CD4-positive, alpha-beta T cell treated with Interleukin-15 for 1 hour (primary cell): ENCODE results near the gene GDPGP1.
"Not testable (repeated sequence)": the region's sequence is repeated elsewhere in the genome, so short reads cannot be mapped to it uniquely, and the experiment has no call there.

Experiments
- DNase-seq: peaks from one replicate; pipeline ENCODE4 v3.0.0-alpha.2; 2020

Gene GDPGP1

DNA sequence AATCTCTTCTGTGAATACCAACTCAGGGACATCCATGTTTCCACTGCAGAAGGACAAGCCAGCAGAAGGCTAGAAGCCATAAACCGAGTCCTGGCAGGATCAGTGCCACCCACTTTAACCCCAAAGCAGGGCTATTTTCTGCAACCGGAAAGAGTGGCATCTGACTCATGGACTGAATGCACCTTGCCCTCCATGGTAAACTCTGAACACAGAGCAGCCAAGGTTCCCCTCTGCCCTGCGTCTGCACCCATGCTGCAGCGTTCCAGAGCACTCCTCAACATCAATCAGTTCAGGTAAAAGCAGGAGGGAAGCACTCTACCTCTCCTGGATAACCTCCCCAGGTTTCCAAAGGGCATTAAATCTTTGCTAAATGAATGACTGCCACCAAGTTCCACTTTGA is 30.7 kb downstream of the GDPGP1 start:
- no peak for DNase-seq

DNA sequence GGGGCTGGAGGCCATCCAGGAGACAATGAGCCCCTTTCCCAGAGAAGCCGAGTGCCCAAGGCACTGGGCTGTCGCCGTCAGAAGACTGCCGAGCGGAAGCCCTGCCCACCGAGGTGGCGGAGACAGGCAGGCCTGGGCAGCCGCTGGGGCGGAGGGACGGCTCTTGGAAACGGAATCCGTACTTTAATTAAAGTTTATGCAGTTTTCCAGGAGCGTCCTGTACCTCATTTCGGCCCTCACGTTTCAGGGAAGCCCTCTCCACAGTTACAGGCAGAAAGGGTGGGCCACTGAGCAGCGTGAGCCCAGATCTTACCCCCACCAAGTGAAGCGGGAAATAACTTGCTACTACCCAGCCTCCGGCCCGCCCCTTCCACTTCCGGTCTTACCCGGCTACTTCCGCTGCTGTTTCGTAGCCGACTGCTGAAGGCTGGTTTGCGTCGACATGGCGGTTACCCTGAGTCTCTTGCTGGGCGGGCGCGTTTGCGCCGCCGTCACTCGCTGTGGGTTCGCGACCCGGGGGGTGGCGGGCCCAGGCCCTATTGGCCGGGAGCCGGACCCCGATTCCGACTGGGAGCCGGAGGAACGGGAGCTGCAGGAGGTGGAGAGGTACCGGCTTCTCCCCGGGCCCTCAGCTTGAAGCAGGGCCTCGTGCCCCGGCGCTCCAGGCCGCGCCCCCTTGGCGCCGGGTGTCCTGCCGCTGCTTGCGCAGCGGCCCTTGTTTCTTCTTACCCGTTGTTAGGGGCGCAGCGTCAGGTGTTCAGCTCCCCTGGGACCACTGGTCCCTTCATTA is 31.5 kb downstream of the GDPGP1 start, which contains the start of gene NGRN:
Gene NGRN (plus strand): TSS at position 402 of the 790 bp plus-strand sequence. CDS start 41 bp downstream, at position 443.
- DNase-seq, result peak; percentile 91

DNA sequence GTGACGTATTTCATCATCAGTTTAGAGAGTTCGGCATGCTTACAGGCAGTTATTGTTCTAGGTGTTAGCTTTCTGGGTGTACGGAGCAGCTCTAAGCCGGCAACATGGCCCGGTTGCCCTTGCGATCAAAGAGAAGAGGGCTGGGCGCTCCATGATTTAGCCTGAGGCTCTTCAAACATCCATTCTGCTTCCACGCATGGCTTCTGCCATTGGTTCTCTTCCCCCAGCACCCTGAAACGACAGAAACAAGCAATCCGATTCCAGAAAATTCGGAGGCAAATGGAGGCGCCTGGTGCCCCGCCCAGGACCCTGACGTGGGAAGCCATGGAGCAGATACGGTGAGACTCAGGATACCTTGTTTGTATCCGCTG is 32.0 kb downstream of the GDPGP1 start:
- DNase-seq, result peak; percentile 49

DNA sequence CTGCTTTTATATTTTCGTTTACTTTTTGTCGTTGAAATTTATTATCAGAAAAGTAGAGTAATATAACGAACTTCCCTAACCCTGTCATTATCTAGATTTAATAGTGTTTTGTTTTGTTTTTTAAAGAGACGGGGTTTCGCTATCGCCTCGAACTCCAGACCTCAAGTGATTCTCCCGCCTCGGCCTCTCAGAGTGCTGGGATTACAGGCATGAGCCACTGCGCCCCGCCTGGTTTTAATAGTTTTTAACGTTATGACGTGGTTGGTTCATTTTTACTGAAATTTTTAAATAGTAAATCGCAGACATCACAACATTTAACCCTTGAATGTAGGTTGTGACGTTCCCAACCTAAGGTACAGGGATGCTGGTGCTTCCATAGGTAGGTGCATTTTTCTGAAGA is 32.5 kb downstream of the GDPGP1 start:
- no peak for DNase-seq

DNA sequence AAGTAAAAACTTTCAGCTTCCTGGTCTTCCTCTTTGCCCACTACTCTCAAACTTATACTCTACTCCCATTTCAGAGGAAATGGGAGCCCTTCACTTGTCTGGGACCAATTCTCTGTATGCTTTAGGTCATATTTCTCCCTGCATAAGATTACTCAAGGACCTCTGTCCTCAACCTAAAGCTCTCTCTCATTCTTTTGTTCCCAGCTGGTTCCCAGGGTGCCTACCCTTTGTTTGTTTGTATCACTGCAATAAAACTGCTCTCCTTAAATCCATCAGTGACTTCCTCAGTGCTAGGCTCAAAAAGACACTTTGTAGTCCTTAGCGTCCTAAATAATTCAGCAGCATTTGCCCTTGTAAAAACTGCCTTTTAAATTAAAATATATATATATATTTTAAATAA is 34.4 kb downstream of the GDPGP1 start:
- no peak for DNase-seq

DNA sequence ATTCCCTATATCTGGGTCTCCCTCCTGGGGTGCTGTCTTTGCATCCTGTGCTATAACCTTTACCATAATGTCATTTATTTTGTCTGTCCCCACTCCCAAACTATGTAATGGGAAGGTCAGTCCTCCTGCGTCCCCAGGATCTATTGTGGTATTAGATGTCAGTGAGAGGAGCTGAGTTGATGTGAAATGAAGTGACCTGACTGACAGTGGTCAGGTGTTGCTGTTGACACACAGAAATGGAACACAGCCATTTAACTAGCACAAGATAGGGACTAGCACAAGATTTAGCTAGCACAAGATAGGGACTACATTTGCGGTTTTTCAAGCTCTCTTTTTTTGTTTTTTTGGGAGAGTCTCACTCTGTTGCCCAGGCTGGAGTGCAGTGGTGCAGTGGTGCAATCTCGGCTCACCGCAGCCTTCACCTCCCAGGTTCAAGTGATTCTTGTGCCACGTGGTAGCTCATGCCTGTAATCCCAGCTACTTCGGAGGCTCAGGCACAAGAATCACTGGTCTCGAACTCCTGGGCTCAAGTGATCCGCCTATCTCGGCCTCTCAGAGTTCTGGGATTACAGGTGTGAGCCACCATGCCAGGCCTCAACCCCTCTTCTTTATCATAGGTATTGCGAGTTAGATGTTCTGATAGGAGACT is 36.6 kb downstream of the GDPGP1 start:
- no peak for DNase-seq

DNA sequence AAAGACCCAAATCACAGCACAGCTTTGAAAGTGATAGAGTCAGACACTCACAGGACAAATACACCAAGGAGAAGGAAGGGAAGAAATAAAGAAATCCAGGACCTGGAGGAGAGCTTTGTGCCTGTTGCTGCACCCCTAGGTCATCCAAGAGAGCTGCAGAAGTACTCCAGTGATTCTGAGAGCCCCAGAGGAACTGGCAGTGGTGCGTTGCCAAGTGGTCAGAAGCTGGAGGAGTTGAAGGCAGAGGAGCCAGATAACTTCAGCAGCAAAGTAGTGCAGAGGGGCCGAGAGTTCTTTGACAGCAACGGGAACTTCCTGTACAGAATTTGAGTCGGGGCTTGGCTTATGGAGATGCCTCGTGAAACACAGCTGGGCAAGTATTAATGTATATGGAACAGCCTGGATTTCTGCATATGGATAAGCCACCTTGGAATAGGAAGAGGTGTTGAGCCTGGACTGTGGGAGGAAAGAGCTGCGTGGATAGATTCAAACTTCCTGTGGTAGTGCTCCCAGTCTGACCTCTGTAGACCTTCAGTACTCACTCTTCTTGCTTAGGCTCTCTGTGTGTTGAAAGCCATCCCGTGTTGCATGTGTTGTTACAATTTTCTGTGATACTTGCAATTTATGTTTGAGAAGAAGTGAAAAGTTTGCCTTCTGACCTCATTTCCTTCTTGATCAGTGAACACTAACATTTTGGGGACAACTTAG is 37.6 kb downstream of the GDPGP1 start:
- no peak for DNase-seq

DNA sequence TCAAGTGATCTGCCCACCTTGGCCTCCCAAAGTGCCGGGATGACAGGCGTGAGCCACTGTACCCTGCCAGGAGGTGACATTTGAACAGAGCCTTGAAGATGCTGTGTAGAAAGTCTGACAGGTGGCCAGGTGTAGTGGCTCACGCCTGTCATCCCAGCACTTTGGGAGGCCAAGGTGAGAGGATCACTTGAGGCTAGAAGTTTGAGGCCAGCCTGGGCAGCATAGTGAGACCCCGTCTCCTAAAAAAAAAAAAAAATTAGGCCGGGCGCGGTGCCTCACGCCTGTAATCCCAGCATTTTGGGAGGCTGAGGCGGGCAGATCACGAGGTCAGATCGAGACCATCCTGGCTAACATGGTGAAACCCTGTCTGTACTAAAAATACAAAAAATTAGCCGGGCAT is 44.5 kb downstream of the GDPGP1 start:
- not testable (repeated sequence) for DNase-seq

DNA sequence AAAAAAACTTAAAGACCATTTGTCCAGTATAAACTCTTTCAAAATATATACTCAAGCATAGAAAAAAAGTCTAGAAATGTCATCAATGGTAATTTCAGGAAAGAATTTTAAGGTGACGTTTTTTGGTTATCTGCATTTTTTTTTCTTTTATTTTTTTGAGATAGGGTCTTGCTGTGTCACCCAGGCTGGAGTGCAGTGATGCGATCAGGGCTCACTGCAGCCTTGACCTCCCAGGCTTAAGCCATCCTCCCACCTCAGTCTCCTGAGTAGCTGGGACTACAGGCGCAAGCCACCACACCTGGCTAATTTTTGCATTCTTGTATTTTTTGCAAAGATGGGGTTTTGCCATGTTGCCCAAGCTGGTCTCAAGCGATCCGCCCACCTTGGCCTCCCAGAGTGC is 46.7 kb downstream of the GDPGP1 start:
- not testable (repeated sequence) for DNase-seq

DNA sequence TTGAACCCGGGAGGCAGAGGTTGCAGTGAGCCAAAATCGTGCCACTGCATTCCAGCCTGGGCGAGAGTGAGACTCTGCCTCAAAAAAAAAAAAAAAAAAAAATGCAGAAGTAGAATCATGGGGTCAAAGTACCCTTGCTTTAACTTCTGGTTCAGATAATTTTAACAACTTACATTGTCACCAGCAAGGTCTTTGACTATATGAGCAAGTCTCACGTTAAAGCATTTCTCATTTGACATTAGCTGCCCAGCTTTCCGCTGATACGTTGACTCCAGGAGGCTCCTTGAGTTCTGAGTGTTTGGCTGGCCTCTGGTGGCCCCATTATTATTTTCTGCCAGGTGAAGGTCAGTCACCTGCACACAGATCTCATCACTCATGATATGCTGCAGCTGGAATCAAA is 47.6 kb downstream of the GDPGP1 start:
- DNase-seq, result not testable (repeated sequence)

DNA sequence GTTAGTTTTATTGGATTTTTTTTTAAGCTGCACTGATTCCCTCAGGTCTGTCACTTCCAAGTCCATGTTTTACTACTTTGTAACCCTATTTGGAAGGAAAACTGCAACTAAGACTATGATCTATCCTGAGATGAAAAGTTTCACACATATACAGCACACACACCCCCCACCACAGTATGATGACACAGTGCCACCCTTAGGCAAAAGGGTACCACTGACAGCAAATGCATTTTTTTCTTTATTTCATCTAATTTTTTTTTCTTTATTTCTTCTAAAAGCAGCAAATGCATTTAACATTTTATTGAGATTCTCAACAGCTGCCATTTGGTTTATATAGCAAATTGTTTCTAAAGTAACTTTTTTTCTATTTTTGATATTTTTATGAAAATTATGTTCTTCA is 52.7 kb downstream of the GDPGP1 start:
- peak; percentile 45 for DNase-seq

DNA sequence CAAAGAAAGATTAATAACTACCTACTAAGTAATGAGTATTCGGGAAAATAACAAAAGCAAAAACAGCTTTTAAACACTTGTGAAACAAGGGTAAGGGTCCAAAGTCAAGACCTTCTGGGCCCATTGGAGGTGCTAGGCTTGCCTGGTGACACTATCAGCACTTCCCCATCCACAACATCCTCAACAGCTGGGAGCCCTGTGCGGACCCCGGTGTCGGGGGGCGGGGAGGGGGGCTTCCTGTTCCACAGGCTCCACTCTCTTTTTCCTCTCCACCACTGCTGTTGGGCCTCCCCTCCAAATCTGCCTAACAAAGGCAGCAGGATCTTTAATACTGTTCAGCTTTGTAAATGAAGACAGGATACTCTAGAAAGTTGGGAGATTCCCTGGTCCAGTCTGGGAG is 53.1 kb downstream of the GDPGP1 start:
- DNase-seq, result no peak

DNA sequence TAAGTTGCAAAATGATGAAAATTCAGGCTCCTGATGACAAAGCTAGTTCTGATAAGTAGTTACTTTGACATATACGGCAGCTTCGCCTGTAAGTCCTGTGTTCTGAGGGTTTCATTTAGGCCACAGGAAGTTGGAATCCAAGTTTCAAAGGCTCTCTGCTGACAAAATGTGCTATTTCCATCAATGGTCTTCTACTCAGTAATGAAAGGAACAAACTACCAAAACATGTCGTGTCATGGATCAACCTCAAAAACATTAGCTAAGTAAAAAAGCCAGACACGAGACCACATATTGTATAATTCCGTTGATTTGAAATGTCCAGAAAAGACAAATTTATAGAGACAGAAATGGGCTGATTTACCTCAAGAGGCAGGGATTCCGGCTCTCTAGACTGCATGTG is 53.9 kb downstream of the GDPGP1 start:
- DNase-seq, result no peak

DNA sequence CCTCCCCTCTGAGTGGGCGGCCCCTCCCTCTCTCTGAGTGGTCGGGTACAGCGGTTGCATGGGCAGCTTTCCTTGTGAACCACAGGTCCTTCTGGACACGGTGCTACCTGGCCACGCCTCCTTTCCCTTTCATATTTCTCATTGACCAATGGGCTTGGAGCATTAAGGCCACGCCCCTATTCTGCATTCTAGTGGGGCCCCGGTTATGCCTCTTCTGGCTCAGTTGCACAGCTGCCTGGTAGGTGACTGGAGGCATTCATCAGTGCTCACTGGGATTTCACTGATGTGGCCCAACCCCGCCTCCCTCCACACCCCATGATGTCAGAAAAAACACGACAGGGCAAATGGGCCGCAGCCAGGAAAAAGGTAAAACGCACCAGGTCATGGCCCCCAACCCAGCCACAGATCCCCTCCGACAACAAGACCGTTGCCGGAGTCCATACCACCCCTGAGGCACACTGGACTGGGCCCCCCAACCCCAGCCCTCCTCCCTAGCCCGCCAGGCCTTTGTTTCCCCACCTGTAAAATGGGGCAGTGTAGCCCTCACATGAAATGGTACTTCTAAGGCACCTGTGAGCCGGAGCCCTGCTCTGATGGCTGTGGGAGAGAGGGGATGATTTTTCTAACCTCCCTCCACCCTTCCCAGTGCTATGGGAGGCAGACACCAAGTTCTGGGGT is 57.8 kb downstream of the GDPGP1 start:
- DNase-seq, result no peak

DNA sequence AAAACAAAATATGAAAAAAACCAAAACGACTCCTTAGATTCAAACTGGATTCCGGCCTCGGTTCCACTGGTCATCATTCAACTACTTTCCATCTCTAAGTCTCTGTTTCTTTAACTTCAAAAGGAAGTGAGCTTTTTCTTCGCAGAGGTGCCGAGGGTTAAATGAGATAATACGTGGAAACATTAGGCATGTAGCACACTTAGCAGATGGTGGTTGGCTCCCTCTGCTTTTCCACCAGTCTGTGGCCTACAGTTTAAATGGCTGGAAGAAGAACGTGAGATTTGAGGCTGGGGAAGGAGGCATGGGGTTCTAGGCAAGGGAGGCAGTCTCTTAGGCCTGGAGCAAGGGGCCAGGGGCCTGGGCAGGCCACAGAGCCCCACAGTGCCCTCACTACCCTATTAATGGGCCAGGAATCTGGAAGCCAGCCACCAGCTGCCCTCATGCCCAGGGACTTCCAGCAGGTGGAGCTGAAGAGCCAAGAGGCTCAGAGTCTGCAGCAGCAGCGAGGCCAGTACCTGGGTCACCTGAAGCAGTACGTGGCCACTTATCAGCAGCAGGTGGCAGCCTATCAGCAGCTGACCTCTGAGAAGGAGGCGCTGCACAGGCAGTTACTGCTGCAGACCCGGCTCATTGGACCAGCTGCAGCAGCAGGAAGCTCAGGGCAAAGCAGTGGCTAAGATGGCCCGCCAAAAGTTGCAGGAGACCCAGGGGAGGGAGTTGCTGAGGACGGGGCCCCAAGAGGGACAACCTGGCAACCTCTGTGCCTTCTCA is 59.2 kb downstream of the GDPGP1 start:
- peak; percentile 66 for DNase-seq

DNA sequence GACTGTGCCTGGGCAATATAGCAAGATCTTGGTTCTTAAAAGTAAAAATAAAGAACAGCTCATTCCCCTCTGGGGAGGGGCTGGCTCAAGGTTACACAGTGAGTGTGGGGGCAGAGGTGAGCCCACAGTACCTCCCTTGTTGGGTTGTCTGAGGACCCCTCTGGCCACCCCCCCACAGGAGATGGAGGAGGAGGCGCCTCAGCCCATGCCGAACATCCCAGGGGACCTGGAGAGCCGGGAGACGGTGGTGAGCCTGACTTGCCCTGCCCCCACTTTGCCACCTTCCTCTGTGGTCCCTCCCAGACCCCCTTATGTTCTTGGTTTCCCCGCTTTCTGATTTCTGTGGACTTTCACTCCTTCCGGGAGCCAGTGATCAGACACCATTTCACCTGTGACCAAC is 60.1 kb downstream of the GDPGP1 start:
- DNase-seq, result no peak

DNA sequence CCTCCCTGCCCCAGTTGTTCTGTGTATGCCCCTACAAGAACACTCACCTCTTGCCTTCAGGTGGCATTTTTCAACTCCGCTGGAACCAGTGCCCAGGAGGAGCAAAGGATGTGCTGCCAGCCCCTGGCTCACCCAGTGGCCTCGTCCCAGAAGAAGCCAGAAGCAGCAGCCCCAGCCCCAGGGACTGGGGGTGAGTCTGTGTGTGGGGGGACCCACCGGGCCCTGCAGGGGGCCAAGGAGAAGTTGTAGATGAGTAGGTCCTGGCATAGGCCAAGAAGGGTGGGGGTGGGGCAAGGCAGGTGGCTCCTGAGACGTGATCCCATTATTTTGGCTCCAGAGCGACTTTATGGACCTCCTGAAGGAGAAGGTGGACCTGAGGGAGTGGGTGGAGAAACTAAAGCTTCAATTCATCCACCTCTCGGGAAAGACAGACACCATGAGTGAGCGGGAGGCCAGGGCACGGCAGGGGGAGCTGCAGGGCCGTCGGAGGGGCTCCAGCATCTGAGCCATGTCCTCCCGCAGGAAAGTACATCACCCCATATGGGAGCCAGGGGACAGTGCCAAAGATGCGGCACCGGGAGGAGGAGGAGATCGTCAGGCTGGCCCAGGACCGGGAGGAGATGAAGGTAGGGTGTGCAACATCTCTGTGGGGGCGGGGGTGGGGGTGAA is 60.7 kb downstream of the GDPGP1 start:
- no peak for DNase-seq

DNA sequence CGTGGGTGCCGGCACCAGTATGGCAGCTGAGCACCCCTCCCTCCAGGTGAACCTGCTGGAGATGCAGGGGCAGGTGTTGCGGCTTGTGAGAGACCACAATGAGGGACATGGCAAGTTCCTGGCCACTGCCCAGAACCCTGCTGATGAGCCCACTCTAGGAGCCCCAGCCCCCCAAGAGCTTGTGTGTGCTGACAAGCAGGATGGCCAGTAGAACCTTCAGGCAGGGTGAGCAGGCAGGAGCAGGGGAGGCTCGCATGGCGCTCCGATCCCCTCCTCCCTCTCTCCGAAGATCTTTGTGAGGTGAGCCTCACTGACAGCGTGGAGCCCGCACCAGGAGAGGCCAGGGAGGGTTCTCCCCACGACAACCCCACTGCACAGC is 61.2 kb downstream of the GDPGP1 start:
- no peak for DNase-seq
